DOHH2 (cell line): ENCODE data around the gene AUTS2.

Experiments
- H3F3A ChIP-seq: fragments of 200-600 bp; sonication (generic), shearing (Covaris generic); 2 replicates; pipeline ENCODE4 v1.6.0; 2016; ENCODE audit warnings: antibody characterized with exemption, mild to moderate bottlenecking; ENCODE audit not compliant: control insufficient read depth, insufficient read depth
- H3K27ac ChIP-seq: fragments of 200-600 bp; sonication (generic); 2 replicates; pipeline ENCODE4 v1.5.1; 2014; ENCODE audit warnings: low read depth, mild to moderate bottlenecking, low read length, moderate library complexity
- H3K27me3 ChIP-seq: fragments of 200-600 bp; sonication (generic); 2 replicates; pipeline ENCODE4 v1.6.1; 2014; ENCODE audit warnings: mild to moderate bottlenecking, low read length, mixed read lengths; ENCODE audit not compliant: control insufficient read depth
- H3K36me3 ChIP-seq: fragments of 200-600 bp; sonication (generic); 2 replicates; pipeline ENCODE4 v1.6.1; 2014; ENCODE audit warnings: mild to moderate bottlenecking, low read length, moderate library complexity, mixed read lengths; ENCODE audit not compliant: control insufficient read depth
- H3K4me1 ChIP-seq: fragments of 200-600 bp; sonication (generic); 2 replicates; pipeline ENCODE4 v1.6.1; 2014; ENCODE audit warnings: mild to moderate bottlenecking, low read length, mixed read lengths; ENCODE audit not compliant: control insufficient read depth
- H3K4me2 ChIP-seq: fragments of 200-600 bp; sonication (generic); 2 replicates; pipeline ENCODE4 v1.6.0; 2014; ENCODE audit warnings: mild to moderate bottlenecking, low read length, moderate library complexity
- H3K4me3 ChIP-seq: fragments of 200-600 bp; sonication (generic); 2 replicates; pipeline ENCODE4 v1.5.1; 2014; ENCODE audit warnings: mild to moderate bottlenecking, low read length, mixed read lengths
- H3K79me2 ChIP-seq: fragments of 200-600 bp; sonication (generic); 2 replicates; pipeline ENCODE4 v1.6.1; 2014; ENCODE audit warnings: mild to moderate bottlenecking, low read length, mixed read lengths; ENCODE audit not compliant: control insufficient read depth
- H3K9me2 ChIP-seq: fragments of 200-600 bp; sonication (generic); replicated peaks from 2 replicates; pipeline ENCODE4 v1.6.1; 2014; ENCODE audit warnings: mild to moderate bottlenecking, low read length, mixed read lengths; ENCODE audit not compliant: control insufficient read depth
- H3K9me3 ChIP-seq: fragments of 200-600 bp; sonication (generic); 2 replicates; pipeline ENCODE4 v1.6.1; 2014; ENCODE audit warnings: antibody characterized with exemption, low read length, mixed read lengths; ENCODE audit not compliant: control insufficient read depth, insufficient read depth
- H4K20me1 ChIP-seq: fragments of 200-600 bp; sonication (generic); 2 replicates; pipeline ENCODE4 v1.6.0; 2014; ENCODE audit warnings: low read depth, mild to moderate bottlenecking, antibody characterized with exemption, low read length, moderate library complexity; ENCODE audit not compliant: control insufficient read depth, insufficient read depth
- EZH2phosphoT487 ChIP-seq: fragments of 200-600 bp; sonication (generic); IDR thresholded peaks from 2 replicates; pipeline ENCODE4 v1.6.1; 2017; ENCODE audit warnings: borderline replicate concordance, mild to moderate bottlenecking, antibody characterized with exemption, low read length, moderate library complexity, mixed read lengths
- TF ChIP-seq, protein P1 (sequence below): fragments of 200-600 bp; sonication (generic); IDR thresholded peaks from one replicate; pipeline ENCODE4 v1.5.1; 2014; ENCODE audit warnings: antibody characterized with exemption, mild to moderate bottlenecking, low read depth, low read length; ENCODE audit not compliant: poor library complexity, severe bottlenecking

Gene AUTS2

DNA sequence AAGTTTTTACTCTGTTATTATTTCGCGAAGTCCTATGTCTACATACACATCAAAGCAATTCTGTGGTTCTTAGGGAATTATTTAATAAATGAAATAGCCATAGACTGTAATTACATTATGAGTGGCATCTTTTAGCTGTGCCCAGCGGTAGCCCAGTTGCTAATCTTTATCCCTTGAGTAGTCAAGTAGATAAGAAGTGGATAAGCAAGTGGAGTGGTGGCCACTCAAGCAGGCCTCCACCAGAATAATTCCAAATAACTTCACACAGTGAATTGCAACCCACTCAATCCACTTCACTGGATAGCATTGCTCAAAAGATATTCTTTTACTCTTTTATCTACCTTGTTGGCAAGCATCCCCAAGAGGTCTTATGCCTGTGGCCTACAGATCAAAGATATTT, 349.7 kb downstream of the AUTS2 start:
- Histone ChIP-seq H3K9me2 (no peaks in the 10 kb centered on the region), H3F3A (peaks cover 8% of the 10 kb centered on the region), H3K4me2 (no peak overlapping the region), H4K20me1 (no peaks in the 10 kb centered on the region), H3K27me3 (no peaks in the 10 kb centered on the region), H3K27ac (no peak overlapping the region), H3K36me3 (no peaks in the 10 kb centered on the region), H3K9me3 (no peaks in the 10 kb centered on the region), H3K79me2 (peaks cover 45% of the 10 kb centered on the region), H3K4me3 (no peak overlapping the region), H3K4me1 (peaks cover 32% of the 10 kb centered on the region)
- TF ChIP-seq, protein P1, sequence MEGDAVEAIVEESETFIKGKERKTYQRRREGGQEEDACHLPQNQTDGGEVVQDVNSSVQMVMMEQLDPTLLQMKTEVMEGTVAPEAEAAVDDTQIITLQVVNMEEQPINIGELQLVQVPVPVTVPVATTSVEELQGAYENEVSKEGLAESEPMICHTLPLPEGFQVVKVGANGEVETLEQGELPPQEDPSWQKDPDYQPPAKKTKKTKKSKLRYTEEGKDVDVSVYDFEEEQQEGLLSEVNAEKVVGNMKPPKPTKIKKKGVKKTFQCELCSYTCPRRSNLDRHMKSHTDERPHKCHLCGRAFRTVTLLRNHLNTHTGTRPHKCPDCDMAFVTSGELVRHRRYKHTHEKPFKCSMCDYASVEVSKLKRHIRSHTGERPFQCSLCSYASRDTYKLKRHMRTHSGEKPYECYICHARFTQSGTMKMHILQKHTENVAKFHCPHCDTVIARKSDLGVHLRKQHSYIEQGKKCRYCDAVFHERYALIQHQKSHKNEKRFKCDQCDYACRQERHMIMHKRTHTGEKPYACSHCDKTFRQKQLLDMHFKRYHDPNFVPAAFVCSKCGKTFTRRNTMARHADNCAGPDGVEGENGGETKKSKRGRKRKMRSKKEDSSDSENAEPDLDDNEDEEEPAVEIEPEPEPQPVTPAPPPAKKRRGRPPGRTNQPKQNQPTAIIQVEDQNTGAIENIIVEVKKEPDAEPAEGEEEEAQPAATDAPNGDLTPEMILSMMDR, result no peak
- no peak for TF ChIP-seq EZH2phosphoT487

DNA sequence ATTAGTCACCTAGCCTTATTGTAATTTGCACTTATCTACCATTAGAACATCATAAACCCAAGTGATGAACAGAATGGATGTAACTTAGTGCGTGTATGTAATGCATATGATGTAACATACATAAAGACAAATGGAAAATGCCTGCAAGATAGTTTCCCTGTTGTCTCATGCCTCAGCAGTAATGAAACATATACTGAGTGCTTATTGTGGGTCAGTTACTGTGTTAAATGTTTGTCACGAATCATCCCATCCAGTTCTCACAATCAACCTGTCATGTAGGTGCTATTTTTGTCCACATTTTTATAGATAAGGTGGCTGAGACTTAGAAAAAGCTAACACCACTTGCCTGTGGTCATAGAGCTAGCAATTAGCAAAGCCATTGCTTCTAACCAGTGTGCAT, 350.8 kb downstream of the AUTS2 start:
- no peaks in the 10 kb centered on the region for H4K20me1 ChIP-seq

DNA sequence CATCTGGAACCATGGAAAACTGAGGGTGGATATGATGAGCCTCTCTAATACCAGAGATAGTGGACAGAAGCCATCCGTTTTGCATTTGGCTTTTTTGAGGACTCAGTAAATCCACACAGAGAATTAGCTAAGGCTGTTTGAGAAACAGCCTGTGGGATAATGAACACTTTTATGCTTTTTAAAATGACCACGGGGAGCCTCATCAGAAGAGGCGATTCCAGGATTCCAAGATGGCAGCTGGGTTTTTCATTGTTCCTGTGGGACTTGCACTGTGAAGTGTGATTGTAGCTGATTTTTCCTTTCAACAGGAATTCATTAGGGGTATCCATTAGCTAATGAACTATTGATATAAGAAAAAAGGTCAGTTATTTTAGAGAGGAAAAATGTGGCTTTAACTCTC, 353.2 kb downstream of the AUTS2 start:
- H3K9me2 ChIP-seq, result no peaks in the 10 kb centered on the region
- no peaks in the 10 kb centered on the region for H3K9me3 ChIP-seq
- no peak overlapping the region for H3K4me2 ChIP-seq
- no peak overlapping the region; the same call in 1 of the 2 replicates for H3K27ac ChIP-seq
- no peak overlapping the region for H3K4me3 ChIP-seq
- peaks cover 64% of the 10 kb centered on the region for H3K4me1 ChIP-seq
- H3K27me3 ChIP-seq, result no peaks in the 10 kb centered on the region
- H3K79me2 ChIP-seq, result peaks cover 57% of the 10 kb centered on the region
- TF ChIP-seq, protein P1, result no peak
- no peak for TF ChIP-seq EZH2phosphoT487
- no peaks in the 10 kb centered on the region for H4K20me1 ChIP-seq
- H3K36me3 ChIP-seq, result no peaks in the 10 kb centered on the region
- H3F3A ChIP-seq, result peaks cover 27% of the 10 kb centered on the region

More for the DNA sequence above, 350.8 kb downstream of the AUTS2 start:
- no peak overlapping the region for H3K27ac ChIP-seq
- H3K4me3 ChIP-seq, result no peak overlapping the region
- no peaks in the 10 kb centered on the region for H3K9me3 ChIP-seq
- no peaks in the 10 kb centered on the region for H3K9me2 ChIP-seq
- H3K4me2 ChIP-seq, result no peak overlapping the region
- no peaks in the 10 kb centered on the region for H3K27me3 ChIP-seq
- peaks cover 20% of the 10 kb centered on the region for H3F3A ChIP-seq
- TF ChIP-seq, protein P1, result no peak
- no peak for TF ChIP-seq EZH2phosphoT487
- H3K36me3 ChIP-seq, result no peaks in the 10 kb centered on the region
- H3K4me1 ChIP-seq, result peaks cover 43% of the 10 kb centered on the region
- peaks cover 45% of the 10 kb centered on the region for H3K79me2 ChIP-seq
